SK-N-SH (cell line): ENCODE data around the gene NETO2. TPM values are rescaled to one million over a fixed set of nuclear protein-coding genes. Genes with fewer than 3 reads are reported as not detected.

Experiments
- CTCF ChIA-PET: fragments of 300-600, 350-600 bp; formaldehyde crosslinking; extraction: SDS; loops from one replicate; lab custom pipeline; 2021; lab: Yijun Ruan, JAX
- POLR2A ChIA-PET: fragments of 350-600 bp; sonication (Branson Sonifier 250); formaldehyde crosslinking; extraction: SDS; loops from one replicate; lab custom pipeline; 2020; ENCODE audit warnings: antibody characterized with exemption, inconsistent platforms; lab: Yijun Ruan, JAX
- DNase-seq: peaks from one replicate; pipeline ENCODE4 v3.0.0; 2012
- H2AFZ ChIP-seq: fragments of 200-600 bp; sonication (generic); 2 replicates; pipeline ENCODE4 v1.8.1; 2016; ENCODE audit warnings: antibody characterized with exemption, mild to moderate bottlenecking, low read depth
- H3F3A ChIP-seq: fragments of 200-600 bp; sonication (generic); replicated peaks from 2 replicates; pipeline ENCODE3; 2016; ENCODE audit warnings: antibody characterized with exemption, mild to moderate bottlenecking; ENCODE audit not compliant: insufficient read depth
- H3K27ac ChIP-seq, 2 experiments: fragments of 200-500 bp in 1 of 2; fragments of 200-600 bp in 1 of 2; sonication (Bioruptor generic) in 1 of 2; sonication (generic), shearing (Covaris generic) in 1 of 2; 2 replicates each; pipeline versions ENCODE4 v1.5.1 to v1.6.1; 2014 to 2016; ENCODE audit warnings: low read depth in 2 of 2, inconsistent platforms in 1 of 2, low read length in 1 of 2, mild to moderate bottlenecking in 1 of 2, mixed read lengths in 1 of 2
- H3K27me3 ChIP-seq: fragments of 200-600 bp; sonication (generic), shearing (Covaris generic); 2 replicates; pipeline ENCODE4 v1.6.1; 2016; ENCODE audit warnings: mixed run types; ENCODE audit not compliant: insufficient read depth
- H3K36me3 ChIP-seq, 2 experiments: fragments of 200-500 bp in 1 of 2; fragments of 200-600 bp in 1 of 2; sonication (Bioruptor generic) in 1 of 2; sonication (generic) in 1 of 2; replicated peaks in 1 of 2; 2 replicates each; pipeline versions ENCODE3 to v1.5.1; 2014 to 2016; ENCODE audit warnings: low read length in 1 of 2, mild to moderate bottlenecking in 1 of 2; ENCODE audit not compliant: insufficient read depth in 2 of 2, control insufficient read depth in 1 of 2
- H3K4me1 ChIP-seq, 2 experiments: fragments of 200-500 bp in 1 of 2; fragments of 200-600 bp in 1 of 2; sonication (Bioruptor generic) in 1 of 2; sonication (generic), shearing (Covaris generic) in 1 of 2; 2 replicates each; pipeline versions ENCODE4 v1.5.1 to v1.6.1; 2014 to 2016; ENCODE audit warnings: low read depth in 1 of 2, low read length in 1 of 2, mixed run types in 1 of 2; ENCODE audit not compliant: insufficient read depth in 2 of 2, control insufficient read depth in 1 of 2
- H3K4me2 ChIP-seq: fragments of 200-600 bp; sonication (generic), shearing (Covaris generic); 2 replicates; pipeline ENCODE4 v1.6.1; 2017; ENCODE audit warnings: mixed run types
- H3K4me3 ChIP-seq, 2 experiments: fragments of 200-500 bp in 1 of 2; fragments of 200-600 bp in 1 of 2; sonication (Bioruptor generic) in 1 of 2; sonication (generic), shearing (Covaris generic) in 1 of 2; 2 replicates each; pipeline versions ENCODE4 v1.5.1 to v1.8.1; 2014 to 2016; ENCODE audit warnings: low read depth in 2 of 2, inconsistent platforms in 1 of 2, low read length in 1 of 2, mild to moderate bottlenecking in 1 of 2, mixed read lengths in 1 of 2, moderate library complexity in 1 of 2
- H3K79me2 ChIP-seq: fragments of 200-600 bp; sonication (generic); 2 replicates; pipeline ENCODE4 v1.8.1; 2017; ENCODE audit warnings: mild to moderate bottlenecking; ENCODE audit not compliant: insufficient read depth
- H3K9ac ChIP-seq: fragments of 200-600 bp; sonication (generic); 2 replicates; pipeline ENCODE4 v1.6.1; 2017; ENCODE audit warnings: mixed run types
- H3K9me2 ChIP-seq: fragments of 200-600 bp; sonication (generic); 2 replicates; pipeline ENCODE4 v1.6.1; 2017; ENCODE audit warnings: mixed run types
- H3K9me3 ChIP-seq: fragments of 200-600 bp; sonication (generic); 2 replicates; pipeline ENCODE4 v1.6.1; 2017; ENCODE audit warnings: mixed run types, mild to moderate bottlenecking, moderate library complexity
- H4K20me1 ChIP-seq: fragments of 200-600 bp; sonication (generic); 2 replicates; pipeline ENCODE4 v1.6.1; 2017; ENCODE audit warnings: mild to moderate bottlenecking, mixed run types; ENCODE audit not compliant: insufficient read depth
- EZH2phosphoT487 ChIP-seq: fragments of 200-600 bp; sonication (generic); IDR thresholded peaks from 2 replicates; pipeline ENCODE4 v1.6.1; 2017; ENCODE audit warnings: low read depth, mixed run types, mild to moderate bottlenecking, antibody characterized with exemption, moderate library complexity, borderline replicate concordance
- FOSL2 ChIP-seq: IDR thresholded peaks from 2 replicates; pipeline ENCODE4 v1.4.0; 2012; ENCODE audit warnings: low read depth, mild to moderate bottlenecking, moderate library complexity, borderline replicate concordance
- FOXJ3 ChIP-seq: sonication (generic); formaldehyde crosslinking; IDR thresholded peaks from 2 replicates; pipeline ENCODE4 v1.5.1; 2020; ENCODE audit warnings: mild to moderate bottlenecking, missing genetic modification reagents
- GABPA ChIP-seq: IDR thresholded peaks from 2 replicates; pipeline ENCODE4 v1.4.0; 2012; ENCODE audit warnings: low read depth, mild to moderate bottlenecking
- GATA2 ChIP-seq: sonication (generic); formaldehyde crosslinking; IDR thresholded peaks from 2 replicates; pipeline ENCODE4 v1.5.0; 2020; ENCODE audit warnings: mild to moderate bottlenecking, missing genetic modification reagents
- MEF2A ChIP-seq: IDR thresholded peaks from 2 replicates; pipeline ENCODE4 v1.4.0; 2012; ENCODE audit warnings: low read depth, borderline replicate concordance
- MXI1 ChIP-seq: IDR thresholded peaks from 2 replicates; pipeline ENCODE4 v1.6.1; 2012; ENCODE audit warnings: mild to moderate bottlenecking, low read depth, low read length, improper control_type of control experiment
- NFIC ChIP-seq: IDR thresholded peaks from 2 replicates; pipeline ENCODE4 v1.4.0; 2012; ENCODE audit warnings: borderline replicate concordance
- NRF1 ChIP-seq: IDR thresholded peaks from 2 replicates; pipeline ENCODE4 v1.6.1; 2012; ENCODE audit warnings: low read depth, mild to moderate bottlenecking, low read length
- RAD21 ChIP-seq: IDR thresholded peaks from 2 replicates; pipeline ENCODE4 v1.6.1; 2012; ENCODE audit warnings: mild to moderate bottlenecking, low read length
- RCOR1 ChIP-seq: fragments of 150-350 bp; IDR thresholded peaks from 2 replicates; pipeline ENCODE4 v1.6.1; 2017; ENCODE audit warnings: antibody characterized with exemption, low read length
- RFX5 ChIP-seq: IDR thresholded peaks from 2 replicates; pipeline ENCODE4 v1.6.1; 2012; ENCODE audit warnings: mild to moderate bottlenecking, improper control_type of control experiment, low read length
- RXRA ChIP-seq: IDR thresholded peaks from 2 replicates; pipeline ENCODE4 v1.4.0; 2012; ENCODE audit warnings: low read depth, mild to moderate bottlenecking, borderline replicate concordance
- SMC3 ChIP-seq: IDR thresholded peaks from 2 replicates; pipeline ENCODE4 v1.6.1; 2012; ENCODE audit warnings: low read depth, low read length, improper control_type of control experiment
- TAF1 ChIP-seq: IDR thresholded peaks from 2 replicates; pipeline ENCODE4 v1.6.1; 2012; ENCODE audit warnings: low read depth, mild to moderate bottlenecking, low read length, moderate library complexity, borderline replicate concordance
- TCF12 ChIP-seq: IDR thresholded peaks from 2 replicates; pipeline ENCODE4 v1.4.0; 2012
- YY1 ChIP-seq: IDR thresholded peaks from 2 replicates; pipeline ENCODE4 v1.4.0; 2012; ENCODE audit warnings: low read depth, mild to moderate bottlenecking
- WGBS: methylation state at CpG from one replicate; pipeline ENCODE4 v1.1.6; 2017; ENCODE audit warnings: low lambda C conversion rate; 5-methylcytosine and 5-hydroxymethylcytosine counted together
- polyA plus RNA-seq, 3 experiments: library from polyadenylated mRNA; depleted of rRNA; stranded (reverse); fragments of >200 nt; gene quantifications; 2 replicates each; pipeline ENCODE4 v1.2.3, GENCODE V29; 2012
- TF ChIP-seq, protein P1 (sequence below): IDR thresholded peaks from 2 replicates; pipeline ENCODE4 v1.6.1; 2012; ENCODE audit warnings: mild to moderate bottlenecking, low read depth, low read length, moderate library complexity
- TF ChIP-seq, protein P2 (sequence below): fragments of 150-350 bp; IDR thresholded peaks from 2 replicates; pipeline ENCODE4 v1.6.1; 2016; ENCODE audit warnings: mild to moderate bottlenecking, low read depth, low read length
- TF ChIP-seq, protein P3 (sequence below): IDR thresholded peaks from 2 replicates; pipeline ENCODE4; 2012
- TF ChIP-seq, protein P4 (sequence below): fragments of 200-600 bp; sonication (generic); IDR thresholded peaks from 2 replicates; pipeline ENCODE4 v1.6.1; 2017; ENCODE audit warnings: antibody characterized with exemption, mild to moderate bottlenecking, moderate library complexity

Gene NETO2
- polyA plus RNA-seq, 1 of the 3 experiments (the other 2 are of a cell fraction): 48.8 TPM

DNA sequence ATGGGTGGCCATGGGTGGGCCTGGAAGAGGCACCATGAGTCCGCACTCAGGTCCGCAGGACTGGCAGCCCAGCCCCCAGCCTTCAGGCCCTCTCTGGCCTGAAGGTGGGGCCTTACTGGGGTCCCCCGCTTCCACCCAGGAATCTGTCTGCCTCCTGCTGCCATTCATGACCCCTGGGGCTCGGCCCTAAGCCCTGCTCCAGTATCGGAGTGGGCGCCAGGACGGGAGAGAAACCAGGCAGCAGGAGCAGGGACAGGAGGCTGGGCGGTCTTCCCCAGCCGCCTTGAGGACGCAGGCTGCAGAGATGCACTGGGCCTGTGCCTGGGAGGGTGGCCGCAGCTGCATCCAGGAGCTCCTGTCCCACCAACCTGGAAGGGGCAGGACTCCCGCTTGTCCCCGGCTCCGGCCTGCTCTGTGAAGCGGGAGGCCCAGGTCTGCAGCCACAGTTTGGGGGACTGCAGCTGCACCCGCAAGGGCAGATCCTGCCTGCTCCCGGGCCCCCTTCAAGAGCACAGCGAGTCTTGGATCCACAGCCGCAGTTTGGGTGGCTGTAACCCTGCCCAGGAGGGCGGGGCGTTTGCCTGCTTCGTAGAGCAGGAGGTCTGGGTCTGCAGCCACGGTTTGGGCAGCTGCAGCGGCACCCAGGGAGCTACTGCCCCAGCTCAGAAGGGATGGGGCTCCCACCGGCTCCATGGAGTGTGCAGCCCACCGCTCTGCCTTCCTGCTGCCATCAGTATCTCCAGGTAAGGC, 88.4 kb downstream of the NETO2 start:
- ChIA-PET CTCF (interaction anchor here (1.6 kb wide), 1 partner anchor 17 kb away, joined by 5 read pairs; no protein-coding TSS in a partner anchor), POLR2A (no interaction called here)
- no peak overlapping the region for H3K27ac ChIP-seq
- H3K36me3 ChIP-seq: no peaks in the 10 kb centered on the region
- no peaks in the 10 kb centered on the region; a peak in 1 of 4 replicates for H3K4me1 ChIP-seq
- no peaks in the 10 kb centered on the region for H4K20me1 ChIP-seq
- H3K27me3 ChIP-seq: no peaks in the 10 kb centered on the region
- 63% methylated on average over 10 of the region's 26 CpGs for WGBS
- H3K4me2 ChIP-seq: no peak overlapping the region
- no peaks in the 10 kb centered on the region for H3K79me2 ChIP-seq
- H3K4me3 ChIP-seq: no peak overlapping the region
- no peaks in the 10 kb centered on the region for H3K9me2 ChIP-seq
- TF ChIP-seq SMC3: no peak
- no peak for TF ChIP-seq RXRA
- no peak for TF ChIP-seq RFX5
- TF ChIP-seq GATA2 (CRISPR knock-in tag): no peak
- TF ChIP-seq EZH2phosphoT487: no peak
- TF ChIP-seq RAD21: no peak
- TF ChIP-seq NFIC: no peak
- H2AFZ ChIP-seq: no peak overlapping the region
- H3F3A ChIP-seq: no peaks in the 10 kb centered on the region
- no peaks in the 10 kb centered on the region for H3K9me3 ChIP-seq
- no peak overlapping the region for H3K9ac ChIP-seq
- DNase-seq: no peak

DNA sequence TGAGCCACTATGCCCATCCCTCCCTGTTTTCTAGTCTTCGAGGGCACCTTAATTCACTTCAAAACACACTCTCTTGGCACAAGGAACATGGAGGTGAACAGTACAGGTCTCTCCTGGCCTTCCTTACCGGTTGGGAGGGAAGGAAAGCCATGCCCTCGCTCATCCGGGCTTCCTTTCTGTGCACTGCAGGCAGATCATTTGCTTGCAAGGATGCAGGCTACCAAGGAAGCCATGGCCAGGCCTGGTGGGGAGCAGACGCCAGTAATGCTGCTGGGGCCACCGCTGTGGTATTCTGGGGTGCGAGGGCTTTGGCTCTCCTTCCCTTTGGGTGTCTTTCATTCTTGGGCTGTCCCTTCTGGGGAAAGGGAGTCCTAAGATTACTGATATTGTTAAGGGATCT, 89.4 kb downstream of the NETO2 start:
- no peak overlapping the region for H3K4me2 ChIP-seq
- no peak for DNase-seq
- no peaks in the 10 kb centered on the region for H3K27me3 ChIP-seq
- ChIA-PET POLR2A (no interaction called here), CTCF (interaction anchor here (1.2 to 1.6 kb wide), 2 partner anchors 10 to 16 kb away, joined by 3 to 5 read pairs; no protein-coding TSS in a partner anchor)
- no peak overlapping the region for H3K9ac ChIP-seq
- no peaks in the 10 kb centered on the region for H3K9me2 ChIP-seq
- H2AFZ ChIP-seq: no peak overlapping the region
- H3K9me3 ChIP-seq: no peaks in the 10 kb centered on the region
- TF ChIP-seq, protein P1, sequence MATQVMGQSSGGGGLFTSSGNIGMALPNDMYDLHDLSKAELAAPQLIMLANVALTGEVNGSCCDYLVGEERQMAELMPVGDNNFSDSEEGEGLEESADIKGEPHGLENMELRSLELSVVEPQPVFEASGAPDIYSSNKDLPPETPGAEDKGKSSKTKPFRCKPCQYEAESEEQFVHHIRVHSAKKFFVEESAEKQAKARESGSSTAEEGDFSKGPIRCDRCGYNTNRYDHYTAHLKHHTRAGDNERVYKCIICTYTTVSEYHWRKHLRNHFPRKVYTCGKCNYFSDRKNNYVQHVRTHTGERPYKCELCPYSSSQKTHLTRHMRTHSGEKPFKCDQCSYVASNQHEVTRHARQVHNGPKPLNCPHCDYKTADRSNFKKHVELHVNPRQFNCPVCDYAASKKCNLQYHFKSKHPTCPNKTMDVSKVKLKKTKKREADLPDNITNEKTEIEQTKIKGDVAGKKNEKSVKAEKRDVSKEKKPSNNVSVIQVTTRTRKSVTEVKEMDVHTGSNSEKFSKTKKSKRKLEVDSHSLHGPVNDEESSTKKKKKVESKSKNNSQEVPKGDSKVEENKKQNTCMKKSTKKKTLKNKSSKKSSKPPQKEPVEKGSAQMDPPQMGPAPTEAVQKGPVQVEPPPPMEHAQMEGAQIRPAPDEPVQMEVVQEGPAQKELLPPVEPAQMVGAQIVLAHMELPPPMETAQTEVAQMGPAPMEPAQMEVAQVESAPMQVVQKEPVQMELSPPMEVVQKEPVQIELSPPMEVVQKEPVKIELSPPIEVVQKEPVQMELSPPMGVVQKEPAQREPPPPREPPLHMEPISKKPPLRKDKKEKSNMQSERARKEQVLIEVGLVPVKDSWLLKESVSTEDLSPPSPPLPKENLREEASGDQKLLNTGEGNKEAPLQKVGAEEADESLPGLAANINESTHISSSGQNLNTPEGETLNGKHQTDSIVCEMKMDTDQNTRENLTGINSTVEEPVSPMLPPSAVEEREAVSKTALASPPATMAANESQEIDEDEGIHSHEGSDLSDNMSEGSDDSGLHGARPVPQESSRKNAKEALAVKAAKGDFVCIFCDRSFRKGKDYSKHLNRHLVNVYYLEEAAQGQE: no peak
- TF ChIP-seq FOSL2 (no peak), TAF1 (no peak), RAD21 (no peak), YY1 (no peak), MXI1 (no peak), FOXJ3 (CRISPR knock-in tag) (no peak), TCF12 (no peak), EZH2phosphoT487 (no peak), MEF2A (no peak), GABPA (no peak), RCOR1 (no peak), NRF1 (no peak)
- TF ChIP-seq, protein P2, sequence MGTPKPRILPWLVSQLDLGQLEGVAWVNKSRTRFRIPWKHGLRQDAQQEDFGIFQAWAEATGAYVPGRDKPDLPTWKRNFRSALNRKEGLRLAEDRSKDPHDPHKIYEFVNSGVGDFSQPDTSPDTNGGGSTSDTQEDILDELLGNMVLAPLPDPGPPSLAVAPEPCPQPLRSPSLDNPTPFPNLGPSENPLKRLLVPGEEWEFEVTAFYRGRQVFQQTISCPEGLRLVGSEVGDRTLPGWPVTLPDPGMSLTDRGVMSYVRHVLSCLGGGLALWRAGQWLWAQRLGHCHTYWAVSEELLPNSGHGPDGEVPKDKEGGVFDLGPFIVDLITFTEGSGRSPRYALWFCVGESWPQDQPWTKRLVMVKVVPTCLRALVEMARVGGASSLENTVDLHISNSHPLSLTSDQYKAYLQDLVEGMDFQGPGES: no peak
- TF ChIP-seq, protein P3, sequence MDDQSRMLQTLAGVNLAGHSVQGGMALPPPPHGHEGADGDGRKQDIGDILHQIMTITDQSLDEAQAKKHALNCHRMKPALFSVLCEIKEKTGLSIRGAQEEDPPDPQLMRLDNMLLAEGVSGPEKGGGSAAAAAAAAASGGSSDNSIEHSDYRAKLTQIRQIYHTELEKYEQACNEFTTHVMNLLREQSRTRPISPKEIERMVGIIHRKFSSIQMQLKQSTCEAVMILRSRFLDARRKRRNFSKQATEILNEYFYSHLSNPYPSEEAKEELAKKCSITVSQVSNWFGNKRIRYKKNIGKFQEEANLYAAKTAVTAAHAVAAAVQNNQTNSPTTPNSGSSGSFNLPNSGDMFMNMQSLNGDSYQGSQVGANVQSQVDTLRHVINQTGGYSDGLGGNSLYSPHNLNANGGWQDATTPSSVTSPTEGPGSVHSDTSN: no peak
- TF ChIP-seq, protein P4, sequence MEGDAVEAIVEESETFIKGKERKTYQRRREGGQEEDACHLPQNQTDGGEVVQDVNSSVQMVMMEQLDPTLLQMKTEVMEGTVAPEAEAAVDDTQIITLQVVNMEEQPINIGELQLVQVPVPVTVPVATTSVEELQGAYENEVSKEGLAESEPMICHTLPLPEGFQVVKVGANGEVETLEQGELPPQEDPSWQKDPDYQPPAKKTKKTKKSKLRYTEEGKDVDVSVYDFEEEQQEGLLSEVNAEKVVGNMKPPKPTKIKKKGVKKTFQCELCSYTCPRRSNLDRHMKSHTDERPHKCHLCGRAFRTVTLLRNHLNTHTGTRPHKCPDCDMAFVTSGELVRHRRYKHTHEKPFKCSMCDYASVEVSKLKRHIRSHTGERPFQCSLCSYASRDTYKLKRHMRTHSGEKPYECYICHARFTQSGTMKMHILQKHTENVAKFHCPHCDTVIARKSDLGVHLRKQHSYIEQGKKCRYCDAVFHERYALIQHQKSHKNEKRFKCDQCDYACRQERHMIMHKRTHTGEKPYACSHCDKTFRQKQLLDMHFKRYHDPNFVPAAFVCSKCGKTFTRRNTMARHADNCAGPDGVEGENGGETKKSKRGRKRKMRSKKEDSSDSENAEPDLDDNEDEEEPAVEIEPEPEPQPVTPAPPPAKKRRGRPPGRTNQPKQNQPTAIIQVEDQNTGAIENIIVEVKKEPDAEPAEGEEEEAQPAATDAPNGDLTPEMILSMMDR: no peak
- H3K4me1 ChIP-seq: no peaks in the 10 kb centered on the region; a peak in 1 of 4 replicates
- no peaks in the 10 kb centered on the region for H4K20me1 ChIP-seq
- H3K4me3 ChIP-seq: no peak overlapping the region
- no peaks in the 10 kb centered on the region for H3F3A ChIP-seq
- no peaks in the 10 kb centered on the region for H3K79me2 ChIP-seq
- no peaks in the 10 kb centered on the region for H3K36me3 ChIP-seq
- H3K27ac ChIP-seq: no peak overlapping the region
- WGBS: 63% methylated on average over 7 of the region's 7 CpGs
